Subcutaneous abdominal adipose tissue (tissue), 5 donors: Measurements from ENCODE around the gene RANGAP1.

Experiments used
- H3K27ac ChIP-seq: one replicate; pipeline ENCODE4 v1.7.0; 2013; ENCODE audit warnings: low read depth, mild to moderate bottlenecking, inconsistent platforms, low read length, moderate library complexity
- H3K27me3 ChIP-seq, 5 donors: one replicate each; pipeline ENCODE4 v1.7.0; 2013; ENCODE audit warnings: low read length in 5 of 5, inconsistent platforms in 1 of 5; ENCODE audit not compliant: control insufficient read depth in 5 of 5, insufficient read depth in 4 of 5
- H3K36me3 ChIP-seq, 5 donors: one replicate each; pipeline ENCODE4 v1.7.0; 2013; ENCODE audit warnings: low read length in 5 of 5; ENCODE audit not compliant: control insufficient read depth in 5 of 5, insufficient read depth in 5 of 5
- H3K4me1 ChIP-seq, 5 donors: one replicate each; pipeline ENCODE4 v1.7.0; 2013; ENCODE audit warnings: low read length in 5 of 5, mild to moderate bottlenecking in 3 of 5, moderate library complexity in 1 of 5; ENCODE audit not compliant: control insufficient read depth in 5 of 5, insufficient read depth in 5 of 5
- H3K4me3 ChIP-seq, 5 donors: one replicate each; pipeline ENCODE4 v1.7.0; 2013; ENCODE audit warnings: low read length in 5 of 5, low read depth in 1 of 5
- H3K9ac ChIP-seq, 5 donors: one replicate each; pipeline ENCODE4 v1.7.0; 2013; ENCODE audit warnings: low read length in 5 of 5, mild to moderate bottlenecking in 4 of 5, moderate library complexity in 3 of 5
- H3K9me3 ChIP-seq, 5 donors: one replicate each; pipeline ENCODE4 v1.7.0; 2013; ENCODE audit warnings: low read length in 5 of 5; ENCODE audit not compliant: control insufficient read depth in 5 of 5
- donor health status: healthy.
- donor health status: healthy.
- donor health status: healthy.
- donor health status: healthy.
- donor health status: healthy.

RANGAP1 gene

DNA sequence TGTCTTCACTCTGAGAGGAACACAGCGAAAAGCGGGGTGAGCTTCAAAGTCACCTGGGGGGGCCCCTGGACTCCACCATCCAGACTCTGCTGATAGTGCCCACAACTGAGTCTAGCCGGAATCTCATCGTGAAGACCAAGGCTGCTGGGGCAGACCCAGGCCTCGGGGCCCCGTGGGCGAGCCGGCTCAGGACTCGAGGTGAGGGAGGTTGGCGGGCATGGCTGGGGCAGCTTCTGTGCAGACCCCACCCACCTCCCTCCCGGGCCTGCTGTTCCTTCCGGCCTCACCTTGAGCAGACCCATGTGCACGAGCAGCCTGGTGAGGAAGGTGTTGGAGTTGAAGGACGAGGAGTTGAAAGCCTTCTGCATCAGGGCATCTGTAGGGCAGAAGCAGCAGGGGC is 36.5 kb downstream of the RANGAP1 start:
- no peak overlapping the region for H3K9ac ChIP-seq
- H3K36me3 ChIP-seq, result peaks cover 0 to 88% (median 70%) of the 10 kb centered on the region in 5 donors
- no peaks in the 10 kb centered on the region for H3K9me3 ChIP-seq
- H3K4me1 ChIP-seq, result peaks cover 0 to 25% (median 19%) of the 10 kb centered on the region in 5 donors
- no peaks in the 10 kb centered on the region for H3K27me3 ChIP-seq
- no peak overlapping the region for H3K27ac ChIP-seq
- H3K4me3 ChIP-seq, result no peak overlapping the region

- Histone ChIP-seq H3K9ac (no peak overlapping the region), H3K4me1 (peaks cover 0 to 25% (median 19%) of the 10 kb centered on the region in 5 donors), H3K36me3 (peaks cover 0 to 82% (median 66%) of the 10 kb centered on the region in 5 donors), H3K9me3 (no peaks in the 10 kb centered on the region), H3K27me3 (no peaks in the 10 kb centered on the region), H3K27ac (no peak overlapping the region), H3K4me3 (no peak overlapping the region)
Observed at GRCh38 chr22:41248758-41249157, 37.2 kb downstream of the RANGAP1 start.

DNA sequence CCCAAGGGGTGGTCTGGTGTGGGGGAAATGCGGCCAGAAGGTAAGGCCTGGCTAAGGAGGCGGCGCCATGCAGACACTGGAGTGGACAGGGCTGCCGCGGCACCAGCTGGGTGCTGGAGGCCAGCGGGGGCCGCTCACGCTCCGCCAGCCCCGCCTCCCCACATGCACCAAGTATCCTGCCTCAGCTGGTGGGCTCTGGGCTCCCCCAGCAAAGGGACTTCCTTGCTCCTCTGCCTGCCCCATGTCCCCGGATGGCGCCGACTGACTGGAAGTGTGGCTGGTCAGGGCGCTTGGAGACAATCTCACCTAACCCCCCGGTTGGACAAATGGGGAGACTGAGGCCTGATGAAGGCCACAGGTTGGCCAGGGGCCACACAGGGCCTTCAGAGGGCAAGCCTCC is 37.7 kb downstream of the RANGAP1 start:
- H3K27ac ChIP-seq, result no peak overlapping the region
- no peak overlapping the region for H3K9ac ChIP-seq
- peaks cover 0 to 77% (median 64%) of the 10 kb centered on the region in 5 donors for H3K36me3 ChIP-seq
- H3K9me3 ChIP-seq, result no peaks in the 10 kb centered on the region
- H3K27me3 ChIP-seq, result no peaks in the 10 kb centered on the region
- H3K4me3 ChIP-seq, result no peak overlapping the region
- H3K4me1 ChIP-seq, result peaks cover 0 to 25% (median 19%) of the 10 kb centered on the region in 5 donors

DNA sequence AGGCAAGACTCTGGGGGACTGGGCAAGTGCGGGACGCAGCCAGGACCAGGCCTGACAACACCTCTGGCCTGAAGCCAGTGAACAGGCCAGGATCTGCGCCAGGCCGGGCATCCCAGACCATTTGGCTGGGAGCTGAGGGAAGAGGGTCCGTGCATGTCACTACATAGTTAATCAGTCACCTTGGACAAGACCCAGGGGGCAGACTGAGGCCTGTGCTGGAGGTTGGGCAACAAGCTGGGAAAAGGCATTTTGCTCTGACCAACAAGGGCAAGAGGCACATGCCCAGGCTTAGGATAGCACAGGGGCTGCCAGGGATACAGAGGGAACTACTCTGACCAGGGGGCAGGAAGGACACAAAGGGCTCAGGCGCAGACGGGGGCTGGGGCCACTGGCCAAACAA is 38.3 kb downstream of the RANGAP1 start:
- no peaks in the 10 kb centered on the region for H3K9me3 ChIP-seq
- H3K36me3 ChIP-seq, result peaks cover 0 to 71% (median 58%) of the 10 kb centered on the region in 5 donors
- no peak overlapping the region for H3K4me3 ChIP-seq
- no peaks in the 10 kb centered on the region for H3K27me3 ChIP-seq
- H3K4me1 ChIP-seq, result peaks cover 0 to 24% (median 19%) of the 10 kb centered on the region in 5 donors
- no peak overlapping the region for H3K9ac ChIP-seq
- H3K27ac ChIP-seq, result no peak overlapping the region

DNA sequence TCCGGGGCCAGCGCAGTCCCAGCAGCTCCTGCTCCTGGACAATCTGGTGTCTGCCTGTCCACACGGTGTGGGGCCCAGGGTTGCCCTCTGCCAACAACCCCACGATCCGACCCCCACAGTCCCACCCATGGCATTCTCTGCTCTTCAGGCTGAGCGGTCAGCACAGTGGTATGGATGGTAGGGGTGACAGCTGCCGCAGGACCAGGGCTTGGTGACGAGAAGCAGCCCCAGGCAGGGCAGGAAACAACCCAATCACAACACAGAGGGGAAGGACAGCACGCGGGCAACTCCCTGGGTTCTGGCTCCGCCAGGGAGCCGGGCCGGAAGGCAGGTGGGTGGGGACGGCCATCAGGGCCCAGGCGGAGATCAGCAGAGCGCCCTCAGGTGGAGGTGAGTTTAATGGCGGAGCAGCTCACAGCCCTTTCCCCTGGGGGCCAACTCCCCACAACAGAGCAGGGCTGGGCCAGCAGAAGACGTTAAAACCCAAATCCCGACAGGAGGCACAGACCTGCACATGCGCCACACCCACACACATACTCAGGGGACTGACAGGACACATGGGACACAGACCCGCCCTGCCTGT is 40.0 kb downstream of the RANGAP1 start:
- Histone ChIP-seq H3K27ac (no peak overlapping the region), H3K4me3 (no peak overlapping the region), H3K27me3 (no peaks in the 10 kb centered on the region), H3K9ac (no peak overlapping the region), H3K4me1 (peaks cover 0 to 21% (median 19%) of the 10 kb centered on the region in 5 donors), H3K9me3 (no peaks in the 10 kb centered on the region), H3K36me3 (peaks cover 0 to 57% (median 48%) of the 10 kb centered on the region in 5 donors)

DNA sequence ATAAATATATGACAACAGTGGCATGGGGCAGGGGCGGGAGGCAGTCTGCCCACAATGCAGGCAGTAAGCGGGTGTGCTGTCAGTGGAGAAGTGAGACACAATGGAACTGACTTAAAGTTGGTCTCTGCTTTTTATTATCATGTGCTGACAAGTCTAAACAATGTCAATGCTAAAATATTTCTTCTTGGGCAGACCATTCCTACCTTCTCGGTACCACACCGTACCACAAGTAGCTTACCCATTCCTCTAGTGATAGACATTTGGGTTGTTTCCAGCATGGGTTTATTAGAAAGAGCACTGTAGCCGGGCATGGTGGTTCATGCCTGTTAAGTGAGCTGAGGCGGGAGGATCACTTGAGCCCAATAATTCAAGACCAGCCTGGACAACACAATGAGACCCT is 42.6 kb downstream of the RANGAP1 start:
- Histone ChIP-seq H3K4me1 (peaks cover 0 to 15% (median 13%) of the 10 kb centered on the region in 5 donors), H3K9me3 (no peaks in the 10 kb centered on the region), H3K27me3 (no peaks in the 10 kb centered on the region), H3K27ac (no peak overlapping the region), H3K9ac (no peak overlapping the region), H3K4me3 (no peak overlapping the region), H3K36me3 (peaks cover 0 to 31% (median 23%) of the 10 kb centered on the region in 5 donors)

DNA sequence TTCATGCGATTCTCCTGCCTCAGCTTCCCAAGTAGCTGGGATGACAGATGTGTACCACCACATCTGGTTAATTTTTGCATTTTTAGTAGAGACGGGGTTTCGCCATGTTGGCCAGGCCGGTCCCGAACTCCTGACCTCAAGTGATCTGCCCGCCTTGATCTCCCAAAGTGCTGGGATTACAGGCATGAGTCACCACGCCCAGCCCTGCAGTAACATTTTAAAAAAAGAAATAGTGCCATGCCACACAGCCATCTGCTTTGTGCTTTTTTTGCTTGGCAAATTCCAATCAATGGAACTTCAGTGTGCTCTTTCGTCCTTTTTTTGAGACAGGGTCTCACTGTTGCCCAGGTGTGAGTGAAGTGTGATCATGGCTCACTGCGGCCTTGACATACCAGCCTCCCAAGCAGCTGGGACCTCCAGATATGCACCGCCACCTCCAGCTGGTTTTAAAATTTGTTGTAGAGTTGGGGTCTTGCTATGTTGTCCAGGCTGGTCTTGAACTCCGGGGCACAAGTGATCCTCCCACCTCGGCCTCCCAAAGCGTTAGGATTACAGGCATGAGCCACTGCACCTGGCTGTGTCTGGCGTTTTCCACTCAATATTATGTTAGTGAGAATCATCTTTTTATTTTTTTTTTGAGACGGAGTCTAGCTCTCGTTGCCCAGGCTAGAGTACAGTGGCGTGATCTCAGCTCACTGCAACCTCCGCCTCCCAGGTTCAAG is 43.4 kb downstream of the RANGAP1 start:
- H3K27ac ChIP-seq, result no peak overlapping the region

GRCh38 chr22:41241133-41241676 is 44.8 kb downstream of the RANGAP1 start:
- Histone ChIP-seq H3K36me3 (peaks cover 0 to 13% (median 11%) of the 10 kb centered on the region in 5 donors), H3K4me3 (no peak overlapping the region), H3K4me1 (peaks cover 0 to 22% (median 19%) of the 10 kb centered on the region in 5 donors), H3K27me3 (no peaks in the 10 kb centered on the region), H3K9ac (no peak overlapping the region), H3K9me3 (no peaks in the 10 kb centered on the region), H3K27ac (no peak overlapping the region)

More for the DNA sequence above, 43.4 kb downstream of the RANGAP1 start:
- H3K27me3 ChIP-seq, result no peaks in the 10 kb centered on the region
- H3K4me1 ChIP-seq, result peaks cover 0 to 14% (median 10%) of the 10 kb centered on the region in 5 donors
- no peaks in the 10 kb centered on the region for H3K9me3 ChIP-seq
- peaks cover 0 to 23% (median 18%) of the 10 kb centered on the region in 5 donors for H3K36me3 ChIP-seq
- no peak overlapping the region for H3K4me3 ChIP-seq
- no peak overlapping the region for H3K9ac ChIP-seq

DNA sequence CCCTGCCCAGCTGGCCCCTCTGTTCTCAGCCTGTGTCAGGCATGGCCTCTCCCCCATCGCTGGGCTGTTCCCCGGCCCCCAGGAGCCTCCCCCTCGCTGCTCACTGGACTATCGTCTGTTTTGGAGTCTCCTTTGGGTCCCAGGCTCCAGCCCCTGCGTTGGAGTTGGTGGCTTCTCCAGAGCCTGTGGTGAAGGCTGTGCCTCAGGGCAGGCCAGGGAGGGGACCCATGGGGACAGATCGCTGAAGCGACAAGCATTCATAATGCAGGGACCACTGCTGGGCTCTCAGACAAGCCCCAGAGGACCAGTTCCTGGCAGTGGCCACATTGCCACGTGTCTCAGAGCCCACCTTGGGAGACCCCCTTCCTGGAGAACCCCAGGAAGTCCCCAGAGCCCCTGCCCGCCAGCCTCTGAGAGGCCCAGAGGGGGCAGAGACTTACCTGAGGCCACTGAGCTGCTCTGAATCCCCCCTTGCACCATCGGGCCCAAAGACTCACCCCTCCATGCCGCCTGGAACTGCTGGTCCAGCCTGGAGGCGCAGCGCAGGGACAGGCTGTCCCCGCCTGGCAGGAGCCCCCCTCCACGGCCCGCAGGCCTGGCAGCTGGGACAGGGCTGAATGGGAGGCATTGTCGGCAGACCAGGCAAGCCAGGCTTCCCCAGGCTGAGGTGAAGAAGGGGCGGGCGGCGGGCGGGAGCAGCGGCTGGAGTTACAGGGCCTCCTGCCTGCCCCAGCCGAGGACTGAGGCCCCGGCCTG is 45.4 kb downstream of the RANGAP1 start, which contains the start of gene CHADL:
Gene CHADL (minus strand): TSS at position 555 of the 756 bp plus-strand sequence. CDS start 50 bp downstream, at position 505.
- no peak within 1 kb of the TSS for H3K27ac ChIP-seq
- no peak within 1 kb of the TSS for H3K9ac ChIP-seq
- peaks cover 0 to 22% (median 19%) of the 10 kb centered on the region in 5 donors for H3K4me1 ChIP-seq
- no peak within 1 kb of the TSS for H3K4me3 ChIP-seq
- peaks cover 0 to 7% (median 4%) of the 10 kb centered on the region in 5 donors for H3K36me3 ChIP-seq
- H3K27me3 ChIP-seq, result no peaks in the 10 kb centered on the region
- H3K9me3 ChIP-seq, result no peaks in the 10 kb centered on the region
